ENCODE measurements around the gene GNG12. TPM values are rescaled to one million over a fixed set of nuclear protein-coding genes. Genes with fewer than 3 reads are reported as not detected.

Gene GNG12
- total and polyA plus RNA-seq, 9 of the 15 experiments (the other 6 are each of a cell fraction or from before 2014, with no cell fraction given): 2.6 to 6.0 (median 4.1) TPM

- TF ChIP-seq ZBTB34 (CRISPR knock-in tag; IDR thresholded peaks at IDR 0.05): no peak
- no peak for TF ChIP-seq ELF4 (CRISPR knock-in tag; IDR thresholded peaks at IDR 0.05)
- TF ChIP-seq NUFIP1 (IDR thresholded peaks at IDR 0.05; ENCODE audit: partially characterized antibody): no peak
- no peak for TF ChIP-seq SIN3B (IDR thresholded peaks at IDR 0.05; ENCODE audit: low read depth)
- no peak for TF ChIP-seq ZNF239 (CRISPR knock-in tag; IDR thresholded peaks at IDR 0.05)
- TF ChIP-seq, protein P1, sequence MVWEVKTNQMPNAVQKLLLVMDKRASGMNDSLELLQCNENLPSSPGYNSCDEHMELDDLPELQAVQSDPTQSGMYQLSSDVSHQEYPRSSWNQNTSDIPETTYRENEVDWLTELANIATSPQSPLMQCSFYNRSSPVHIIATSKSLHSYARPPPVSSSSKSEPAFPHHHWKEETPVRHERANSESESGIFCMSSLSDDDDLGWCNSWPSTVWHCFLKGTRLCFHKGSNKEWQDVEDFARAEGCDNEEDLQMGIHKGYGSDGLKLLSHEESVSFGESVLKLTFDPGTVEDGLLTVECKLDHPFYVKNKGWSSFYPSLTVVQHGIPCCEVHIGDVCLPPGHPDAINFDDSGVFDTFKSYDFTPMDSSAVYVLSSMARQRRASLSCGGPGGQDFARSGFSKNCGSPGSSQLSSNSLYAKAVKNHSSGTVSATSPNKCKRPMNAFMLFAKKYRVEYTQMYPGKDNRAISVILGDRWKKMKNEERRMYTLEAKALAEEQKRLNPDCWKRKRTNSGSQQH (CRISPR knock-in tag; IDR thresholded peaks at IDR 0.05): no peak
- no peak for TF ChIP-seq ZFPM2 (CRISPR knock-in tag; IDR thresholded peaks at IDR 0.05)
- TF ChIP-seq RBM17 (IDR thresholded peaks at IDR 0.05; ENCODE audit: borderline replicate concordance, low read depth, low read length): no peak
- TF ChIP-seq, protein P2, sequence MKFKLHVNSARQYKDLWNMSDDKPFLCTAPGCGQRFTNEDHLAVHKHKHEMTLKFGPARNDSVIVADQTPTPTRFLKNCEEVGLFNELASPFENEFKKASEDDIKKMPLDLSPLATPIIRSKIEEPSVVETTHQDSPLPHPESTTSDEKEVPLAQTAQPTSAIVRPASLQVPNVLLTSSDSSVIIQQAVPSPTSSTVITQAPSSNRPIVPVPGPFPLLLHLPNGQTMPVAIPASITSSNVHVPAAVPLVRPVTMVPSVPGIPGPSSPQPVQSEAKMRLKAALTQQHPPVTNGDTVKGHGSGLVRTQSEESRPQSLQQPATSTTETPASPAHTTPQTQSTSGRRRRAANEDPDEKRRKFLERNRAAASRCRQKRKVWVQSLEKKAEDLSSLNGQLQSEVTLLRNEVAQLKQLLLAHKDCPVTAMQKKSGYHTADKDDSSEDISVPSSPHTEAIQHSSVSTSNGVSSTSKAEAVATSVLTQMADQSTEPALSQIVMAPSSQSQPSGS (CRISPR knock-in tag; IDR thresholded peaks at IDR 0.05): 0 out of 2 replicates have a peak, but pooled peaks have one; percentile 40
- TF ChIP-seq RBM22 (IDR thresholded peaks at IDR 0.05; ENCODE audit: low read depth, low read length, poor library complexity, severe bottlenecking): peak; percentile 97
- no peak for TF ChIP-seq NFIX (CRISPR knock-in tag; IDR thresholded peaks at IDR 0.05; ENCODE audit: low read depth)
- TF ChIP-seq TFE3 (CRISPR knock-in tag; IDR thresholded peaks at IDR 0.05): no peak
- TF ChIP-seq, protein P3, sequence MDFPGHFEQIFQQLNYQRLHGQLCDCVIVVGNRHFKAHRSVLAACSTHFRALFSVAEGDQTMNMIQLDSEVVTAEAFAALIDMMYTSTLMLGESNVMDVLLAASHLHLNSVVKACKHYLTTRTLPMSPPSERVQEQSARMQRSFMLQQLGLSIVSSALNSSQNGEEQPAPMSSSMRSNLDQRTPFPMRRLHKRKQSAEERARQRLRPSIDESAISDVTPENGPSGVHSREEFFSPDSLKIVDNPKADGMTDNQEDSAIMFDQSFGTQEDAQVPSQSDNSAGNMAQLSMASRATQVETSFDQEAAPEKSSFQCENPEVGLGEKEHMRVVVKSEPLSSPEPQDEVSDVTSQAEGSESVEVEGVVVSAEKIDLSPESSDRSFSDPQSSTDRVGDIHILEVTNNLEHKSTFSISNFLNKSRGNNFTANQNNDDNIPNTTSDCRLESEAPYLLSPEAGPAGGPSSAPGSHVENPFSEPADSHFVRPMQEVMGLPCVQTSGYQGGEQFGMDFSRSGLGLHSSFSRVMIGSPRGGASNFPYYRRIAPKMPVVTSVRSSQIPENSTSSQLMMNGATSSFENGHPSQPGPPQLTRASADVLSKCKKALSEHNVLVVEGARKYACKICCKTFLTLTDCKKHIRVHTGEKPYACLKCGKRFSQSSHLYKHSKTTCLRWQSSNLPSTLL (IDR thresholded peaks at IDR 0.05): no peak
- no peak for TF ChIP-seq TARDBP (IDR thresholded peaks at IDR 0.05)
- no peak for TF ChIP-seq RFX1 (IDR thresholded peaks at IDR 0.05)
- no peak for TF ChIP-seq USF1 (CRISPR knock-in tag; IDR thresholded peaks at IDR 0.05)
- TF ChIP-seq, protein P4, sequence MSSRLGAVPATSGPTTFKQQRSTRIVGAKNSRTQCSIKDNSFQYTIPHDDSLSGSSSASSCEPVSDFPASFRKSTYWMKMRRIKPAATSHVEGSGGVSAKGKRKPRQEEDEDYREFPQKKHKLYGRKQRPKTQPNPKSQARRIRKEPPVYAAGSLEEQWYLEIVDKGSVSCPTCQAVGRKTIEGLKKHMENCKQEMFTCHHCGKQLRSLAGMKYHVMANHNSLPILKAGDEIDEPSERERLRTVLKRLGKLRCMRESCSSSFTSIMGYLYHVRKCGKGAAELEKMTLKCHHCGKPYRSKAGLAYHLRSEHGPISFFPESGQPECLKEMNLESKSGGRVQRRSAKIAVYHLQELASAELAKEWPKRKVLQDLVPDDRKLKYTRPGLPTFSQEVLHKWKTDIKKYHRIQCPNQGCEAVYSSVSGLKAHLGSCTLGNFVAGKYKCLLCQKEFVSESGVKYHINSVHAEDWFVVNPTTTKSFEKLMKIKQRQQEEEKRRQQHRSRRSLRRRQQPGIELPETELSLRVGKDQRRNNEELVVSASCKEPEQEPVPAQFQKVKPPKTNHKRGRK (tag; IDR thresholded peaks at IDR 0.05): no peak
- TF ChIP-seq CHD2 (IDR thresholded peaks at IDR 0.05; ENCODE audit: low read depth, low read length): no peak; the same call in 1 of the 2 replicates
Measured at GRCh38 chr1:67685558-67686266, 147.6 kb downstream of the GNG12 start (continued).

Data from K562 (cell line).